ENCODE measurements around the gene CREB3. TPM values are rescaled to one million over a fixed set of nuclear protein-coding genes. Genes with fewer than 3 reads are reported as not detected.

The CREB3 gene
- total and polyA plus RNA-seq, 9 of the 15 experiments (the other 6 are each of a cell fraction or from before 2014, with no cell fraction given) = 5.7 to 18.3 (median 14.9) TPM

DNA sequence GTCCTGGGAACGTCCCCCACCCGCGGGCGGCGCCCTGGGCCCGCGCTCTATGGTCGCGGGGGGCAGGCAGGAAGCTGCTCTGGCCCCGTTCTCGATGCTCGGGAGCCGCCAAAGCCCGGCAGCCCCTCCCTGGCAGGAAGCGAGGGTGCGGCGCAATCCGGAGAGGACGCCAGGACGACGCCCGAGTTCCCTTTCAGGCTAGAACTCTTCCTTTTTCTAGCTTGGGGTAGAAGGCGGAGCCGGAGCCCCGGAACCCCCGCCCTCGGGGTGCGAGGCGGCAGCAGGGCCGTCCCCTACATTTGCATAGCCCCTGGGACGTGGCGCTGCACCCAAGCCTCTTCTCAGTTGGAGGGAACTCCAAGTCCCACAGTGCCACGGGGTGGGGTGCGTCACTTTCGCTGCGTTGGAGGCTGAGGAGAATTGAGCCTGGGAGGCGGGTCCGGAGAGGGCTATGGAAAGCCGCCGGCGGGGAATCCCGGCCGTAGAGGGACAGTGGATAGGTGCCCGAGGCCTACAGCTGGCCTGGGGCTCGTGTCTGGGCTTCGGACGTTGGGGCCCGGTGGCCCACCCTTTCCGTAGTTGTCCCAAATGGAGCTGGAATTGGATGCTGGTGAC is at the start of gene CREB3, which contains the start of gene TLN1 (continued):
- TF ChIP-seq ARID4B (CRISPR knock-in tag; IDR thresholded peaks at IDR 0.05) = peak; percentile 80
- TF ChIP-seq MAX (CRISPR knock-in tag; IDR thresholded peaks at IDR 0.05) = peak; percentile 45; the same call in 1 of the 2 replicates
- TF ChIP-seq RBM22 (IDR thresholded peaks at IDR 0.05; ENCODE audit: low read depth, low read length, poor library complexity, severe bottlenecking) = no peak
- TF ChIP-seq ZNF780A (CRISPR knock-in tag; IDR thresholded peaks at IDR 0.05) = no peak
- TF ChIP-seq, protein P1, sequence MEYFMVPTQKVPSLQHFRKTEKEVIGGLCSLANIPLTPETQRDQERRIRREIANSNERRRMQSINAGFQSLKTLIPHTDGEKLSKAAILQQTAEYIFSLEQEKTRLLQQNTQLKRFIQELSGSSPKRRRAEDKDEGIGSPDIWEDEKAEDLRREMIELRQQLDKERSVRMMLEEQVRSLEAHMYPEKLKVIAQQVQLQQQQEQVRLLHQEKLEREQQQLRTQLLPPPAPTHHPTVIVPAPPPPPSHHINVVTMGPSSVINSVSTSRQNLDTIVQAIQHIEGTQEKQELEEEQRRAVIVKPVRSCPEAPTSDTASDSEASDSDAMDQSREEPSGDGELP (CRISPR knock-in tag; IDR thresholded peaks at IDR 0.05; ENCODE audit: borderline replicate concordance) = peak; percentile 62
- TF ChIP-seq YY1 (IDR thresholded peaks at IDR 0.05; ENCODE audit: borderline replicate concordance in 1 of 3, control insufficient read depth in 1 of 3, extremely low read depth in 1 of 3, insufficient read depth in 3 of 3, insufficient read length in 1 of 3, insufficient replicate concordance in 2 of 3, low read depth in 1 of 3, low read length in 2 of 3) = peak in 1 of 3 experiments; percentile 40
- no peak for TF ChIP-seq TEAD2 (tag; IDR thresholded peaks at IDR 0.05)
- peak; percentile 81 for TF ChIP-seq HCFC1 (IDR thresholded peaks at IDR 0.05; ENCODE audit: low read depth, low read length)
- peak; percentile 95 for TF ChIP-seq POLR2G (IDR thresholded peaks at IDR 0.05; ENCODE audit: low read depth, low read length)
- TF ChIP-seq RNF2 (IDR thresholded peaks at IDR 0.05) = peak; percentile 61; the same call in 1 of the 2 replicates
- peak; percentile 93 for TF ChIP-seq U2AF1 (optimal IDR thresholded peaks at IDR 0.05; ENCODE audit: low read depth, low read length)
- 0 out of 2 replicates have a peak, but pooled peaks have one; percentile 49 for TF ChIP-seq ZNF740 (CRISPR knock-in tag; IDR thresholded peaks at IDR 0.05)
- TF ChIP-seq ZNF740 (tag; IDR thresholded peaks at IDR 0.05) = peak in 1 of 2 experiments; percentile 57; a peak in 1 of 4 replicates
- TF ChIP-seq PTTG1 (tag; IDR thresholded peaks at IDR 0.05; ENCODE audit: low read depth) = no peak
- no peak for TF ChIP-seq NR2C1 (IDR thresholded peaks at IDR 0.05)
- TF ChIP-seq NR2C1 (tag; IDR thresholded peaks at IDR 0.05) = peak; percentile 45
